HG02852 (cell line): ENCODE results near the gene RPS6KB2.
"Not testable (repeated sequence)": the region's sequence is repeated elsewhere in the genome, so short reads cannot be mapped to it uniquely, and the experiment has no call there.

Experiments
- ATAC-seq: cut with Tn5 transposase; IDR thresholded peaks from one replicate; pipeline ENCODE4 v1.9.1; 2021; ENCODE audit warnings: mild to moderate bottlenecking, moderate library complexity; ENCODE audit not compliant: unreplicated experiment

The RPS6KB2 gene

DNA sequence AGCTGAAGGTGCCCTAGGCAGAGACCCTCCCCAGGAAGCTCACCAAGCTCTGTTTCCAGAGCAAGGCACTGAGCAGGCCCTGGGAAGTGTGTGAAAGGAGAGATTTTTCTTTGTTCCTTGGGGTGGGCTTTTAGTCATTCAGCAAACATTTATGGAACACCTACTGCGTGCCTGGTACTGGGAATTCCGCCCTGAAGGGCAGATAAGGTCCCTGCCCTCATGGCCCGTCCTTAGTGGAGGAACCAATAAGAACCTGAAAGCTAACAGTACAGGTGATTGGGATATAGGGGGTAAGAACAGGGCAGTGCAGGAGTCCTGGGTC, 36.9 kb downstream of the RPS6KB2 start:
- ATAC-seq = no peak

GRCh38 chr11:67465530-67465929, 37.2 kb downstream of the RPS6KB2 start:
- not testable (repeated sequence) for ATAC-seq

- ATAC-seq = no peak
These were observed 38.1 kb downstream of the RPS6KB2 start for GRCh38 chr11:67466367-67466766.

- no peak for ATAC-seq
These were observed 38.9 kb downstream of the RPS6KB2 start for GRCh38 chr11:67466962-67467771.

- ATAC-seq = no peak
These were observed 39.8 kb downstream of the RPS6KB2 start for GRCh38 chr11:67468056-67468455.

- peak; percentile 2 for ATAC-seq
These were observed 40.1 kb downstream of the RPS6KB2 start for GRCh38 chr11:67468456-67468758.

GRCh38 chr11:67468759-67469507, 40.6 kb downstream of the RPS6KB2 start, which contains the start of gene TMEM134:
TSS of gene TMEM134 (minus strand) at chr11:67469251. CDS start at chr11:67469192, 59 bp downstream.
- ATAC-seq = peak; percentile 68

DNA sequence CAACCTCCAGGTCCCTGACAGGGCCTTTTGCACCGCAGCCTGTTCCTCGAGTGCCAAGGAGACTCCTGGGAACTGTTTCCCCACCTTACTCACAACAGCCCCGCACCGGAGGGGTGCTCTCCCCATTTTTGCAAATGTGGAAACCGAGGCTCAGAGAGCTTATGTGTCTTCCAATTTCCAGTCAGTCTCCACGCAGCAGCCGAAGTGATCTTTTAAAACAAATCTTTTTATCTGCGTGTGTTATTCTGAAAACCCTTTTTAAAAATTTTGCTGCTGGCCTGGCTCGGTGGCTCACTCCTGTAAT, 41.2 kb downstream of the RPS6KB2 start:
- no peak for ATAC-seq

DNA sequence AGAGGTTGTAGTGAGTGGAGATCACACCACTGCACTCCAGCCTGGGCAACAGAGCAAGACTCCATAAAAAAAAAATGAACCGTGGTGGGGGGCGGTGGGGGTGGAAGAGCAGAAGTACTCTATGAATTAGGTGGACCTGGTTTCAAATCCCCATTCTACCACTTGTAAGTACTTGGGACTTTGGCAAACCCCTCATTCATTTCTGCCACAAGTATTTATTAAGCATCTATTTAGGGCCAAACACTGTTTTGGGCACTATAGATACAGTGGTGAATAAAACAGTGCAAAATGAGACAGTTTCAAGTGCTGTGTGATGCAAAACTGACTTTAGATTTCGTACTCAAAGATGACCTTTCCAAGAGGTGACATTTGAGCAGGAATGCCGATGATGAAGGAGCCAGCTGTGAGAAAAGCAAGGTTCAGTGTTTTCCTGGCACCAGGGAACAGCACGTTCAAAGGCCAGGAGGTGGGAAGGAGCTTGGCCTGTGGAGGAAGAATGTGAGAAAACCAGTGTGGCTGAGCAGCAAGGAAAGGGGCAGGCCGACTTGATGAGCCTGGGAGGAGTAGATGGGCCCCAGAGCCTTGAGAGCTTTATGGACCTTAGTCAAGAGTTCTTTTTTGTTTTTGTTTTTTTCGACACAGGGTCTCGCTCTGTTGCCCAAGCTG, 42.2 kb downstream of the RPS6KB2 start:
- ATAC-seq = no peak

GRCh38 chr11:67472882-67473281, 44.6 kb downstream of the RPS6KB2 start:
- no peak for ATAC-seq

DNA sequence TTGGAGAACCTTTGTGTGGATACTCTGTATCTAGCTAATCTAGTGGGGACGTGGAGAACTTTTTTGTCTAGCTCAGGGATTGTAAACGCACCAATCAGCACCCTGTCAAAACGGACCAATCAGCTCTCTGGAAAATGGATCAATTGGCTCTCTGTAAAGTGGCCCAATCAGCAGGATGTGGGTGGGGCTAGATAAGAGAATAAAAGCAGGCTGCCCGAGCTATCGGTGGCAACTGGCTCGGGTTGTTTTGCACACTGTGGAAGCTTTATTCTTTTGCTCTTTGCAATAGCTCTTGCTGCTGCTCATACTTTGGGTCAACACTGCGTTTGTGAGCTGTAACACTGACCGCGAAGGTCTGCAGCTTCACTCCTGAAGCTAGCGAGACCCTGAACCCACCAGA, 48.4 kb downstream of the RPS6KB2 start:
- ATAC-seq = not testable (repeated sequence)

- not testable (repeated sequence) for ATAC-seq
These were observed 49.2 kb downstream of the RPS6KB2 start for GRCh38 chr11:67477344-67478050.

GRCh38 chr11:67482275-67482826, 54.1 kb downstream of the RPS6KB2 start:
- no peak for ATAC-seq

- peak; percentile 73 for ATAC-seq
These were observed 54.8 kb downstream of the RPS6KB2 start, which contains the start of gene AIP for GRCh38 chr11:67482827-67483798. TSS of gene AIP (plus strand) at chr11:67483026. CDS start at chr11:67483159, 133 bp downstream.

- no peak for ATAC-seq
These were observed 55.8 kb downstream of the RPS6KB2 start for GRCh38 chr11:67483831-67484665.

DNA sequence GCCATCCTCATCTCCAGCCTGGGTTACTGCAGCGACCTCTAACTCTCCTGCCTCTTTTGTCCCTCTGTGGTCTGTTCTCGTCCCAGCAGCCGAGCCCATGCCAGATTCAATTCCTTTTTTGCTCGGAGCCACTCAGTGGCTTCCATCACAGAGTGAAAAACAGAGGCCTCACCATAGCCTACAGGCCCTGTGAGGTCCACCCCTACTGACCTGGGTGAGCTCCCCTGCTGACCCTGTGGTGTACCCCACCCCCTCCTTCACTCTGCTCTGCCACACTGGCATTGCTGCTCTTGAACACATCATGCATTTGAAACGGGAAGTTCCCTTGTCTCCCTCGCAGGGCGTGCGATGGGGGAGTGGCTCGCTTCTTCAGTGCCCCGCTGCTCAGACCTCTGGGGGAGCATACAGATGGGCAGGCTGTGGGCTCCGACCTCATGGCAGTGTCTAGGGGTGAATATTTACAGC, 56.6 kb downstream of the RPS6KB2 start:
- no peak for ATAC-seq
